Nephron progenitor cell (in vitro differentiated cells): Measurements from ENCODE around the gene RPL27A.

ENCODE experiments used
- DNase-seq: peaks from one replicate; pipeline ENCODE4 v3.0.0; 2021
- H3K27ac Mint-ChIP-seq: 2 replicates; pipeline ENCODE4 v1.8.0; 2021; ENCODE audit warnings: mild to moderate bottlenecking, moderate library complexity, mixed read lengths
- H3K27me3 Mint-ChIP-seq: 2 replicates; pipeline ENCODE4 v1.8.0; 2021; ENCODE audit warnings: mild to moderate bottlenecking, low read depth, mixed read lengths; ENCODE audit not compliant: poor library complexity
- H3K36me3 Mint-ChIP-seq: 2 replicates; pipeline ENCODE4 v1.8.0; 2021; ENCODE audit warnings: low read depth, mixed read lengths
- H3K4me1 Mint-ChIP-seq: 2 replicates; pipeline ENCODE4 v1.8.0; 2021; ENCODE audit warnings: mixed read lengths
- H3K4me3 Mint-ChIP-seq: 2 replicates; pipeline ENCODE4 v1.8.0; 2021; ENCODE audit warnings: mild to moderate bottlenecking, moderate library complexity, mixed read lengths
- H3K9me3 Mint-ChIP-seq: 2 replicates; pipeline ENCODE4 v1.8.0; 2021; ENCODE audit warnings: mild to moderate bottlenecking, moderate library complexity, mixed read lengths
- TF ChIP-seq, protein P1 (sequence below): fragments of 200-600 bp; sonication (generic); IDR thresholded peaks from 2 replicates; pipeline ENCODE4 v1.5.0; 2021; ENCODE audit warnings: antibody characterized with exemption

The RPL27A gene

DNA sequence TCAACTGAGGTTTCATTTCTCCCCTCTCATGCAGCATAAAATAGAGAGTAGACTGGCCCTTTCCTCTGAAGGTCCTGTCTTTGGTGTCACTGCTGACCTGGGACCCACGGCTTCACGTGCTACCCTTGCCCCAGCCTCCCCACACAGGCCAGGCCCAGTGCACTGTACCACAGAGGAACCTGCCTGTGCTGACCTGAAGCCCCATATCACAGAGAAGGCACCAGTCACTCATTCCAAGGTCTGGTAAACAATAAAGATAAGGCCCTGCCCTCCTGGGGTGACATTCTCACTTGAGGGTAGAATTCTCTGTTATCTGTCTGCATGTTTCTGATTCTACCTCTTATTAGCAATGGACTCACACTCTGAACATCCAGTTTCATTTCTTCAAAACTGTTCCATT is 51.3 kb downstream of the RPL27A start:
- Mint-ChIP-seq H3K27me3 (no peaks in the 10 kb centered on the region), H3K9me3 (no peaks in the 10 kb centered on the region), H3K4me3 (no peak overlapping the region), H3K4me1 (peaks cover 17% of the 10 kb centered on the region), H3K36me3 (peaks cover 12% of the 10 kb centered on the region), H3K27ac (no peak overlapping the region)
- TF ChIP-seq, protein P1, sequence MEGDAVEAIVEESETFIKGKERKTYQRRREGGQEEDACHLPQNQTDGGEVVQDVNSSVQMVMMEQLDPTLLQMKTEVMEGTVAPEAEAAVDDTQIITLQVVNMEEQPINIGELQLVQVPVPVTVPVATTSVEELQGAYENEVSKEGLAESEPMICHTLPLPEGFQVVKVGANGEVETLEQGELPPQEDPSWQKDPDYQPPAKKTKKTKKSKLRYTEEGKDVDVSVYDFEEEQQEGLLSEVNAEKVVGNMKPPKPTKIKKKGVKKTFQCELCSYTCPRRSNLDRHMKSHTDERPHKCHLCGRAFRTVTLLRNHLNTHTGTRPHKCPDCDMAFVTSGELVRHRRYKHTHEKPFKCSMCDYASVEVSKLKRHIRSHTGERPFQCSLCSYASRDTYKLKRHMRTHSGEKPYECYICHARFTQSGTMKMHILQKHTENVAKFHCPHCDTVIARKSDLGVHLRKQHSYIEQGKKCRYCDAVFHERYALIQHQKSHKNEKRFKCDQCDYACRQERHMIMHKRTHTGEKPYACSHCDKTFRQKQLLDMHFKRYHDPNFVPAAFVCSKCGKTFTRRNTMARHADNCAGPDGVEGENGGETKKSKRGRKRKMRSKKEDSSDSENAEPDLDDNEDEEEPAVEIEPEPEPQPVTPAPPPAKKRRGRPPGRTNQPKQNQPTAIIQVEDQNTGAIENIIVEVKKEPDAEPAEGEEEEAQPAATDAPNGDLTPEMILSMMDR, result no peak
- no peak for DNase-seq

- no peaks in the 10 kb centered on the region for H3K9me3 Mint-ChIP-seq
- peaks cover 17% of the 10 kb centered on the region for H3K4me1 Mint-ChIP-seq
These were observed 52.5 kb downstream of the RPL27A start for GRCh38 chr11:8735094-8735493.

DNA sequence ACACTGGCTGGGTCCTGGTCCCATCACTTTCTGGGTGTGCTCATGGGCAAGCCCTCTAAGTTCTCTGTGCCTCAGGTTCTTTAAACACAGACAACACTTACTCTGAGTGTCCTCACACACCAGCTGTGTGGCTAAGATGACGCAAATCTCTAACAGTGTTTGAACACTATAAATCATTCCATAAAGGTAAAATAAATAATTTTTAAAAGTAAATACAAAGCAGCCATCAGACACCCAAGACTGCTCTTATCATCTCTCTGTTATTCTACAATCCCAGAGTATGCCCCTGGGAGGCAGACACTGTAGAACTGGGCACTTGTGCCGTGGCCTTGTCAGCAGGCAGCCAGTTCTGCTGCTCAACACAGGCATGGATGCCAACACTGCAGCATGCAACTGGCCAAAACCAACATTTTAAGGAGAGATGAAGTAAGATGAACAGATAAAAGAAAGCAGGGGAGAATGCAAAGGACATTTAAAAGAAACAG is 56.8 kb downstream of the RPL27A start:
- Mint-ChIP-seq H3K4me3 (no peak overlapping the region), H3K27me3 (no peaks in the 10 kb centered on the region), H3K27ac (no peak overlapping the region), H3K9me3 (no peaks in the 10 kb centered on the region), H3K4me1 (no peaks in the 10 kb centered on the region), H3K36me3 (no peaks in the 10 kb centered on the region)
- TF ChIP-seq, protein P1, result no peak
- DNase-seq, result no peak

More at GRCh38 chr11:8735094-8735493, 52.5 kb downstream of the RPL27A start:
- no peak overlapping the region for H3K27ac Mint-ChIP-seq
- DNase-seq, result no peak
- H3K4me3 Mint-ChIP-seq, result no peak overlapping the region
- peaks cover 5% of the 10 kb centered on the region for H3K36me3 Mint-ChIP-seq
- no peaks in the 10 kb centered on the region for H3K27me3 Mint-ChIP-seq
- TF ChIP-seq, protein P1, result no peak
